Progenitor cell of endocrine pancreas (in vitro differentiated cells): ENCODE results near the gene NDST3. TPM values are rescaled to one million over a fixed set of nuclear protein-coding genes. Genes with fewer than 3 reads are reported as not detected.

Experiments
- DNase-seq: peaks from one replicate; pipeline ENCODE4 v3.0.0; 2021; ENCODE audit warnings: low spot score; ENCODE audit not compliant: unreplicated experiment
- H3K27ac Mint-ChIP-seq: 2 replicates; pipeline ENCODE4 v1.8.0; 2021; ENCODE audit warnings: mild to moderate bottlenecking, moderate library complexity, mixed read lengths
- H3K27me3 Mint-ChIP-seq: 2 replicates; pipeline ENCODE4 v1.8.0; 2021; ENCODE audit warnings: mixed read lengths
- H3K36me3 Mint-ChIP-seq: 2 replicates; pipeline ENCODE4 v1.8.0; 2022; ENCODE audit warnings: mixed read lengths; ENCODE audit not compliant: insufficient read depth
- H3K4me1 Mint-ChIP-seq: 2 replicates; pipeline ENCODE4 v1.8.0; 2021; ENCODE audit warnings: low read depth, mixed read lengths
- H3K4me3 Mint-ChIP-seq: 2 replicates; pipeline ENCODE4 v1.8.0; 2021; ENCODE audit warnings: low read depth, mild to moderate bottlenecking, moderate library complexity, mixed read lengths
- H3K9me3 Mint-ChIP-seq: 2 replicates; pipeline ENCODE4 v1.8.0; 2021; ENCODE audit warnings: low read depth, mixed read lengths
- total RNA-seq: library from RNA; stranded (reverse); gene quantifications from 2 replicates; pipeline ENCODE4 v1.2.1, GENCODE V29; 2021
- TF ChIP-seq, protein P1 (sequence below): fragments of 200-600 bp; sonication (generic); IDR thresholded peaks from one replicate; pipeline ENCODE4 v1.5.0; 2021; ENCODE audit warnings: antibody characterized with exemption, mild to moderate bottlenecking; ENCODE audit not compliant: unreplicated experiment

The NDST3 gene
- total RNA-seq, 1 donor from 2014 or later = 1.8 TPM

DNA sequence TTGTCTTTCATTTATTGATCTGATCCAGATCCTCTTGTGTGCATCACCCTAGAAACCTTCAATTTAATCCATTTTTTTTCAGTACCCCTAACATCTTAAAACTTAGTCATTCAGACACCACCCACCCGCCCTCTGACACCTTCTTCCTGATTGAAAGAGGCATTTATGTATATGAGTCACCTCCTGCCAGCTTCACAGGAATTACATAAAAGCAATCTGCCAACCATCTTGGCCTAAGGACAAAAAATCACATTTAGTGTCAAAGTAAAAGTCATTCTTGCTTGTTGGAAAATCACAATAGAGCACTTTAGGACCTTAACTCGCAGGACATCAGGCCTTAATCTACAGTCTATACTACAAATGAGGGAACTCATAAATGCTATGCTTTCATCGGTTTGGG lies 52.1 kb downstream of the NDST3 start:
- no peaks in the 10 kb centered on the region for H3K27me3 Mint-ChIP-seq

DNA sequence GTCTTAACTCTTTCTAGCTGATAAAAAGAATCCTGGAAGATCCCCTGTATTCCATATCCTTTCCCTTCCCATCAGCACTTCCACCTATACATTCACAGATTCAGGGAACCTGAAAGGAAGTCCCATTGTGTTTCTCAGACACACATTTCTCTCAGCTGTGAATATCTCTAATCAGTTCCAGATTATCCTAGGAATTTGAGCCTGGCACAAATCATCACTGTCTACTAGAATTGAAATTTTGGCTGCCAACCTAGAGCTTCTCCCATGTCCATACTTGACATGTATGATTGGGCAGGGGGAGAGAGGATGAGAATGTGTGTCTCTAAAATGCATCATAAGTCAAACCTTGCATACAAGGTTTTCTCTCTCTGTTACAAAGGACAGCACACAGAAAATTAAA lies 53.1 kb downstream of the NDST3 start:
- Mint-ChIP-seq H3K9me3 (no peaks in the 10 kb centered on the region), H3K27ac (no peak overlapping the region), H3K36me3 (no peaks in the 10 kb centered on the region), H3K4me1 (no peaks in the 10 kb centered on the region), H3K4me3 (no peak overlapping the region), H3K27me3 (no peaks in the 10 kb centered on the region)
- TF ChIP-seq, protein P1, sequence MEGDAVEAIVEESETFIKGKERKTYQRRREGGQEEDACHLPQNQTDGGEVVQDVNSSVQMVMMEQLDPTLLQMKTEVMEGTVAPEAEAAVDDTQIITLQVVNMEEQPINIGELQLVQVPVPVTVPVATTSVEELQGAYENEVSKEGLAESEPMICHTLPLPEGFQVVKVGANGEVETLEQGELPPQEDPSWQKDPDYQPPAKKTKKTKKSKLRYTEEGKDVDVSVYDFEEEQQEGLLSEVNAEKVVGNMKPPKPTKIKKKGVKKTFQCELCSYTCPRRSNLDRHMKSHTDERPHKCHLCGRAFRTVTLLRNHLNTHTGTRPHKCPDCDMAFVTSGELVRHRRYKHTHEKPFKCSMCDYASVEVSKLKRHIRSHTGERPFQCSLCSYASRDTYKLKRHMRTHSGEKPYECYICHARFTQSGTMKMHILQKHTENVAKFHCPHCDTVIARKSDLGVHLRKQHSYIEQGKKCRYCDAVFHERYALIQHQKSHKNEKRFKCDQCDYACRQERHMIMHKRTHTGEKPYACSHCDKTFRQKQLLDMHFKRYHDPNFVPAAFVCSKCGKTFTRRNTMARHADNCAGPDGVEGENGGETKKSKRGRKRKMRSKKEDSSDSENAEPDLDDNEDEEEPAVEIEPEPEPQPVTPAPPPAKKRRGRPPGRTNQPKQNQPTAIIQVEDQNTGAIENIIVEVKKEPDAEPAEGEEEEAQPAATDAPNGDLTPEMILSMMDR = no peak
- no peak for DNase-seq

More for the DNA sequence above, 52.1 kb downstream of the NDST3 start:
- TF ChIP-seq, protein P1 = no peak
- H3K4me3 Mint-ChIP-seq = no peak overlapping the region
- DNase-seq = no peak
- H3K4me1 Mint-ChIP-seq = no peaks in the 10 kb centered on the region
- no peaks in the 10 kb centered on the region for H3K9me3 Mint-ChIP-seq
- H3K27ac Mint-ChIP-seq = no peak overlapping the region
- no peaks in the 10 kb centered on the region for H3K36me3 Mint-ChIP-seq

DNA sequence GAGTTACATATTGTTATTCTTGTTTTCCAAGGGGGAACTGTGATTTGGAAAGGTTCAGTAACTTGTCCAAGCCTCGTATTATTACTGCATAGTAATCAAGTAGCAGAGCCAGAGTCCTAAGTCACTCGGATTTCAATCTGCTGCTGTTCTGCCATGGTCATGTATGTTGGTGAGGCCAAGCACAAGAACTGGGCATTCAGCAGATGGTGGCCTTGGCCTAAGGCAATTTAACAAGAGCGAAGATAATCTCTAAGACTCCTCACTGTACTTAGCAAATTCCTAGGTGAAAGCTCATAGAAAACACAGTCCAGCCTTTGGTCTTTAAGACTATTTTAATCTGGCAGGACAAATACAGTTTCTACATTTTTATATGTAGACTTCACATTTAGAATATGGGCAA lies 64.8 kb downstream of the NDST3 start:
- TF ChIP-seq, protein P1 = no peak
- no peaks in the 10 kb centered on the region for H3K36me3 Mint-ChIP-seq
- no peak overlapping the region for H3K27ac Mint-ChIP-seq
- no peak overlapping the region for H3K4me3 Mint-ChIP-seq
- peaks cover 2% of the 10 kb centered on the region for H3K4me1 Mint-ChIP-seq
- no peaks in the 10 kb centered on the region for H3K9me3 Mint-ChIP-seq
- no peak for DNase-seq
- no peaks in the 10 kb centered on the region for H3K27me3 Mint-ChIP-seq

DNA sequence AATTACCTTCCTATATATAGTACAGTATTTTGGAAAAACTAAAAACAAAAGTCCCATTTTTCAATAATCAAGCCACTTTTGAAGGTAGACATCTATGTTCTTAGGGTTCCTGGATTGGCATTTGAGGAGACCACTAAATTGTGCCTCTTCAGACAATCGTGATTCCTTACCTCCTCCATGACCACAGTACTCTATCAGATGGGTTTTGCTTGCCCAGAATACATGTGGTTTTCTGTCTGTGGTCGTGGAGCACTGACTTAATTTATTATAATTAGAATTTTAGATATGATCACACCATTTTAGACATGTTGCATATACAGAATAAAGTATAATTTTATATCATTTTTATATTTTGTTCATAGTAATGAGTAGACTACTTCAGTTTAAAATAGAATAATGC lies 67.9 kb downstream of the NDST3 start:
- TF ChIP-seq, protein P1 = no peak
- Mint-ChIP-seq H3K27ac (no peak overlapping the region), H3K27me3 (no peaks in the 10 kb centered on the region), H3K4me3 (no peak overlapping the region), H3K36me3 (no peaks in the 10 kb centered on the region), H3K9me3 (no peaks in the 10 kb centered on the region), H3K4me1 (peaks cover 2% of the 10 kb centered on the region)
- DNase-seq = no peak

DNA sequence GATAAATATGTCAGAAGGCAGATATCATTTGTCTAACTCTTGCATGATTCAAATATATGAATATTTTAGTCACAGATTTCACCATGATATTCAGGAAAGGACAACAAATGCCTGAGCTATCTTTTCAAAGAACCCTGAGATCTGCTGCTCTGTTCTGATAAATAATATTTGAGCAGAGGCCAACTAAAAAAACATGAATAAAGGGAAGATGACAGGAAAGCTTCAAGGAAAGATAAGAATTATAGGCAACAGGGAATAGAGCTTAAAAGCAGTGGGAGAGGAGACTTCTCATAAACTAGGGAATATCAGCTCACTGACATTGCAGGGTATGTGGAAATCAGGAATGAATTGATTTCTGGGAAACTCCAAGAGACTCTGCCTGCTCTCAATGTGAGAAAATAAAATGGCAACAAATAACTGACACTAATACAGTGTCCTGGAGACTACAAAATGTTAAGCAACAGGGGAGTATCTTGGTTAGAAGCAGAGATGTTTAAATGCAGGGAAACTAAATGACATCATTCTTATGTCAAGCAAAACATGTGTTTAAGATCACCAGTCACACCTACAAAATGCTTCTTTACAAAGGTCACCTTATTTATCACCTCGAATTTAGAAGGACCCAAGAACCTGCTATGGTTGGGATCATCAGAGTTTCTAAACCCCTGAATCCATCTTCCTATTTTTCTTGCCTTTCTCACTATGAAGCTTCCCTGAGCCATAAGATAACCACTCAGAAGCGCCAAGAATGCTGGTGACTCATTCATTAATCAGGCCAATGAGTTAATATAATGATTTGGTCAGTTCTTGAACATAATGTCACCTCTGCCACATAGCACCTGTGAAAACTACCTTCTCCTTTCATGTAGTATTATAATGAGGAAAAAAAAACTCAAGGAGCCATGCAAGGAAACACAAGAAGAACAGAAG lies 78.1 kb downstream of the NDST3 start:
- H3K4me1 Mint-ChIP-seq = no peaks in the 10 kb centered on the region
- DNase-seq = no peak
- H3K4me3 Mint-ChIP-seq = no peak overlapping the region
- H3K27me3 Mint-ChIP-seq = no peaks in the 10 kb centered on the region
- TF ChIP-seq, protein P1 = no peak
- no peaks in the 10 kb centered on the region for H3K36me3 Mint-ChIP-seq
- H3K9me3 Mint-ChIP-seq = no peaks in the 10 kb centered on the region
- no peak overlapping the region for H3K27ac Mint-ChIP-seq
